Fibroblast of villous mesenchyme (primary cell): ENCODE measurements around the gene ETNK1. TPM values are rescaled to one million over a fixed set of nuclear protein-coding genes. Genes with fewer than 3 reads are reported as not detected.

Experiments
- DNase-seq: peaks from one replicate; pipeline ENCODE4 v3.0.0-alpha.2; 2010; ENCODE audit warnings: low read depth
- H3K4me3 ChIP-seq: 2 replicates; pipeline ENCODE4 v1.5.1; 2011; ENCODE audit warnings: low read depth, mild to moderate bottlenecking, low read length
- total RNA-seq: library from RNA; depleted of rRNA; stranded (reverse); fragments of >200 nt; gene quantifications from 2 replicates; pipeline ENCODE4 v1.2.3, GENCODE V29; 2012
- TF ChIP-seq, protein P1 (sequence below): IDR thresholded peaks from 2 replicates; pipeline ENCODE4 v1.5.1; 2012; ENCODE audit warnings: low read depth, mild to moderate bottlenecking, low read length; ENCODE audit not compliant: insufficient read depth

Gene ETNK1
- total RNA-seq, 1 donor: 70.8 TPM

GRCh38 chr12:22615963-22616501, 8.9 kb upstream of the ETNK1 start:
- no peak for DNase-seq
- H3K4me3 ChIP-seq: no peak overlapping the region
- TF ChIP-seq, protein P1, sequence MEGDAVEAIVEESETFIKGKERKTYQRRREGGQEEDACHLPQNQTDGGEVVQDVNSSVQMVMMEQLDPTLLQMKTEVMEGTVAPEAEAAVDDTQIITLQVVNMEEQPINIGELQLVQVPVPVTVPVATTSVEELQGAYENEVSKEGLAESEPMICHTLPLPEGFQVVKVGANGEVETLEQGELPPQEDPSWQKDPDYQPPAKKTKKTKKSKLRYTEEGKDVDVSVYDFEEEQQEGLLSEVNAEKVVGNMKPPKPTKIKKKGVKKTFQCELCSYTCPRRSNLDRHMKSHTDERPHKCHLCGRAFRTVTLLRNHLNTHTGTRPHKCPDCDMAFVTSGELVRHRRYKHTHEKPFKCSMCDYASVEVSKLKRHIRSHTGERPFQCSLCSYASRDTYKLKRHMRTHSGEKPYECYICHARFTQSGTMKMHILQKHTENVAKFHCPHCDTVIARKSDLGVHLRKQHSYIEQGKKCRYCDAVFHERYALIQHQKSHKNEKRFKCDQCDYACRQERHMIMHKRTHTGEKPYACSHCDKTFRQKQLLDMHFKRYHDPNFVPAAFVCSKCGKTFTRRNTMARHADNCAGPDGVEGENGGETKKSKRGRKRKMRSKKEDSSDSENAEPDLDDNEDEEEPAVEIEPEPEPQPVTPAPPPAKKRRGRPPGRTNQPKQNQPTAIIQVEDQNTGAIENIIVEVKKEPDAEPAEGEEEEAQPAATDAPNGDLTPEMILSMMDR: no peak

DNA sequence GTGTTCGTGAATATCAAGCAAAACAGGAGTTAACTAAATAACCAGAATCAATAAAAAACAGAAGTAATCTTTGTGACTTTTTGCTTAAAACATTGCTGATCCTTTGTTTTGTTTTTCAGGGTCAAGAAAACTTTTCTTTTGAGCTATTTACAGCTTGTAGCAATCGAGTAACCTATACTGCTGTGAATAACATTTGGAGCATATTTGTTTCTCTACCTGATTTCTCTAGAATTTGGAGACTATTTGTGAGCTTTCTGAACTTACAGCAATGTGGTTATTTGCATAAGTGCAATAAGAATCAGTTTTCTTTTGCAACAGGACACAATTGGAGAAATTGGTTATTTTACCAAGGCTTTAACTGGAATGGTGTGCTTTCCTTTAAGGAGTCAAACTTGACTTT, 7.3 kb upstream of the ETNK1 start:
- TF ChIP-seq, protein P1: no peak
- no peak for DNase-seq

DNA sequence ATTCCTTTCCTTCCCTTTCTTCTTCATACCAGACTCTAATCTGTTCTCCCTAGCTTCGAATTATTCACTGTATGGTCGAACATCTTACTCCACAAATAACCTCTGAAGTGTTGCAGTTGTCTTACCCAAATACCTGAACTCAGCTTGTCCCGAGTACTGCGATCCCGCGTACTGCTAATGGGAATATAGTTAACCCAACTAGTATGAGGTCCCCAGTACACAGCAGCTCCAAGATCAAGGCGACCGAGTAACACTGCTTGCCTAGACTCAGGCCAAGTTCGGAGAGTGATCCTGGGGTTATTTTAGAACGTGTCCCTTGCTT, 462 bp upstream of the ETNK1 start:
- DNase-seq: no peak
- TF ChIP-seq, protein P1: no peak
- H3K4me3 ChIP-seq: peak overlapping the region; percentile 93

More for the DNA sequence above, 7.3 kb upstream of the ETNK1 start:
- H3K4me3 ChIP-seq: no peak overlapping the region

GRCh38 chr12:22625762-22626294, 857 bp downstream of the ETNK1 start:
- TF ChIP-seq, protein P1: no peak
- peak; percentile 48 for DNase-seq

GRCh38 chr12:22626406-22626805, 1.4 kb downstream of the ETNK1 start:
- peak; percentile 56 for DNase-seq

More at GRCh38 chr12:22625762-22626294, 857 bp downstream of the ETNK1 start:
- H3K4me3 ChIP-seq: peak overlapping the region; percentile 93

GRCh38 chr12:22627371-22627770, 2.4 kb downstream of the ETNK1 start:
- peak overlapping the region; percentile 93 for H3K4me3 ChIP-seq
- peak; percentile 24 for DNase-seq
- TF ChIP-seq, protein P1: no peak

More at GRCh38 chr12:22626406-22626805, 1.4 kb downstream of the ETNK1 start:
- TF ChIP-seq, protein P1: no peak
- H3K4me3 ChIP-seq: peak overlapping the region; percentile 93

DNA sequence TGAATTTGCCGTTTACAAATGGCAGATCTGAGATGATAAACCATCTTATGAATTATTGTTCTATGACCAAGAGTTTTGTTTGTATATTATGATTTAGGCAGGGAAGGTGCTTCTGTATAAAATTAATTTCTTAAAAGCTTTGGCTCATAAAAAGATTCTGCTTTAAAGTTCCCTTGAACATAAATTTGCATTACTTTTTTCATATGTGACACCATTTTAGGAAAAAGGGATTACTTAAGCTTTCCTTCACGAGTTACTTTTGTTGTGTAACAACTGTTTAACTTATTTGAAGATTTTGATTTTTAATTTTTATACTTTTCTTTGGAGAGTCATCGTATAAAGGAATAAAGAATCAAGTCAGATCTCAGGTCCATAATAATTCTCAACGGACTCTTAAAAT, 3.3 kb downstream of the ETNK1 start:
- TF ChIP-seq, protein P1: no peak
- peak overlapping the region; percentile 93 for H3K4me3 ChIP-seq
- peak; percentile 38 for DNase-seq
